Inferior parietal cortex (tissue), 1 donor: Measurements from ENCODE around the gene RCAN3.
"Not testable (repeated sequence)": the region's sequence is repeated elsewhere in the genome, so short reads cannot be mapped to it uniquely, and the experiment has no call there.

Source experiments
- DNase-seq: peaks from one replicate; pipeline ENCODE4 v3.0.0-alpha.2; 2016; ENCODE audit errors: extremely low spot score

RCAN3 gene

DNA sequence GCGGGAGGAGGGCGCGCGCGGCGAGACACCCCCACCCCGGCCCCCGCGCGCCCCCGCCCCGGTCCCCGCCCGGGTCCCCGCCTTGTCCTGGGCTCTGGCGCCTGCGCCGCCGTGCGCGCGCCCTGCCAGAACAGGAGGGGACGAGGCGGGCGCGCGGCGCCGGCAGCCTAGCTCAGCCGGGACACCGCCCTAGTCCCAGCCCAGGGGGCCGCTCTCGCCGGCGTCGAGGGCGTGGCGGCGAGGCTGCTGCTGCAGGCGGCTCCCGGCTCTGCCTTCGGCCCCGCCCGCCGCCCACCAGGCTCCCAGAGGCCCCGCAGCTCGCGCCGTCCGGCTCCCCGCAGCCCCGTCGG is at the start of gene RCAN3:
RCAN3 (plus strand) TSS at position 128 of the 350 bp plus-strand sequence. CDS start 11,537 bp downstream, outside the sequence.
- peak; percentile 63 for DNase-seq

- DNase-seq = no peak
Measured at GRCh38 chr1:24452922-24453485, 49.6 kb upstream of the RCAN3 start.

DNA sequence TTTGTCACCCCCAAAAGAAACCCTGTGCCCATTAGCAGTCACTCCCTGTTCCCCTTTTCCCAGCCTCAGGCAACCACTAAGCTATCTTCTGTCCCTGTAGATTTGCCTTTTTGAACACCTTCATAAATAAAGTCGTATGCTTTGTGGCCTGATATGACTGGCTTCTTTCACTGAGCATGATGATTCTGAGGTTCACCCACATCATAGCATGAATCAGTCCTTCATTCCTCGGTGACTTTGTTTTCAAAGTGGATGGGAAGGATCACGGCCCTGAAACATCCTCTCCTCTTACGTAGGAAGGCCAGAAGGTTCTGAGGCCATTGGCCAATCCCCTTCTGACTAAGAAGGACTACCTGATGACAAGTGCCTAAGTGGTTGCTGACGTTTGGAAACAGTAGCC is 48.0 kb upstream of the RCAN3 start:
- DNase-seq = no peak

GRCh38 chr1:24455272-24455671 is 47.4 kb upstream of the RCAN3 start:
- DNase-seq = no peak

GRCh38 chr1:24457866-24458265 is 44.8 kb upstream of the RCAN3 start:
- no peak for DNase-seq

DNA sequence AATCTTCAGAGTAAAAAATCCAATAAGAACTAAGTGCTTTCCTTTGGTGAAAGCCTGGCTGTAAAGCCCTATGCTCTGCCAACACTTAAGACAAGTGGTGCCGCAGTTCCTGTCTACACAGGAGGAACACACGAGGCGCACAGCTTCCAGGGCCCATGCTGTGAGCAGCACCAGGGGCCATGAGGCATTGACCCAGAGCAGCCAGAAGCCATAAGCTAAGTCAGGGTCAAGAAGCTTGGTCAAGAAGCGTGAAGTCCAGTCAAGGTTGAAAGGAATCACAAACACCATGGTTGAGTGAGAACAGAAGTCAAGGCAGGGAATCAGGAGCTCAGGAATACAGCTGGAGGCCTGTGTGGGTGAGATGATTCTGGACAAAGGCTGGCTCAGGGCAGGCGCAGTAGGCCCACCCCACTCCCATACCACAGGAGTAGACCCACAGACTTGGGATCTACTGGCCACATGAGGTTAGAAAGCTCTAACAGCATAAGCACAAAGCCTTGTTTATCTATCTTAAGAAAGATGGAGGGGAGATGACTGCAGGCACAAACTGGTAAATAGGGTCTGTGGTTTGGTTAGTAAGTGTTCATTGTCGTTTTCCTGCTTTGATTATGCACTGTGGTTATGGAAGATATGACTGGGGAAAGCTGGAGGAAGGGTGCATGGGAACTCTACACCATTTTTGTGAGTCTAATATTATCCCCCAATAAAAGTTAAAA is 42.9 kb upstream of the RCAN3 start:
- no peak for DNase-seq

DNA sequence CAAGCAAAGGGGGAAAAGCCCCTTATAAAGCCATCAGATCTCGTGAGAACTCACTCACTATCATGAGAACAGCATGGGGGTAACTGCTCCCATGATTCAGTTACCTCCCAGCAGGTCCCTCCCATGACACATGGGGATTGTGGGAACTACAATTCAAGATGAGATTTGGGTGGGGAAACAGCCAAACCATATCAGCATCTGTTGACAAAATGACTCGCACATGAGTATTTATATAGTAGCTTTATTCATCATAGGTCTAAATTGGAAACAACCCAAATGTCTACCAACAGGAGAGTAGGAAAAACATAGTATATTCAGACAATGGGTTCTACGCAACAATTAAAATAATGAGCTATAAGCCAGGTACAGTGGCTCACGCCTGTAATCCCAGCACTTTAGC is 40.5 kb upstream of the RCAN3 start:
- DNase-seq = not testable (repeated sequence)

DNA sequence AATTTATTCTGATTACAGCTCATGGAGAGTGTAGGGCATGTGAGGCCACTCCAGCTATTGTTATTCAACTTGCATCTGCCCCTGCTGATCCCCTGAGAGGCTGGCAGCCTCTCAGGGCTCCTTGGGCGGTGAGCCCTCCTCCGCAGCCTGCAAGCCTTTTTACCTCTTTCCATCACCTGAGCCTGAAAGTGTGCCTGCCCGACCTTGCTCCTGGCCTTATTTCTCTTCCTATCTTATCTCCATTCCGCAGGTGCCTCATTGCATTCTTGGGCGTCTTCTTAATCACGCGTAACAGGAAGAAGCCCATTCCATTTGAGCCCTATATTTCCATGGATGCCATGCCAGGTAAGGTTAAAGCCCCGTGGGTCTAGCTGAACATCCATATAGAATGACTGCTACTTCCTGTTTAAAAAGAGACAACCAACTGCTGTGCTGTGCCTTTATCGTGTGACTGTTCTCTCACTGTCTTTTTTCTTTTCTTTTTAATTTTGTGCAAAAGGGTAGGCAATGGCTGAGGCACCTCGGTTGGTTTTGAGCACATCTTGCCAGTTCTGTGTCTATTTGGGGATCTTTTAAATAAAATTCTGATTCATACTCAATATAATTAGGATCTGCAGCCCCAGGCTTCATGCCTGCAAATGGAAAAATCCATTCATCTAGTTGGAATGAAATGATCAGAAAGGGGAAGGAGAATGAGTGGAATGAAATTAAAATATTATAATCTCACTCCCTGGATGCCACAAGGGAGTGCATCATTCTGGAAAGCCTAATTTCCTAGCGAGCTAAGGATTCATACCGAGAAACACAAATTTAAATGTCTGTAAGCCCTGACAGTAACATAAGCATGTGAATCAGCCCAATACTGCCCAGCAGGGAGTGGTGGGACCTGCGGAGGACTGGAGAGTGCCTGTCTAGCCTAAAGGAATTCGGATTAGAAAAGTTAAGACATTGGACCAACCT is 38.6 kb upstream of the RCAN3 start:
- DNase-seq = peak; percentile 26

- no peak for DNase-seq
Measured at GRCh38 chr1:24465099-24465498, 37.5 kb upstream of the RCAN3 start.

DNA sequence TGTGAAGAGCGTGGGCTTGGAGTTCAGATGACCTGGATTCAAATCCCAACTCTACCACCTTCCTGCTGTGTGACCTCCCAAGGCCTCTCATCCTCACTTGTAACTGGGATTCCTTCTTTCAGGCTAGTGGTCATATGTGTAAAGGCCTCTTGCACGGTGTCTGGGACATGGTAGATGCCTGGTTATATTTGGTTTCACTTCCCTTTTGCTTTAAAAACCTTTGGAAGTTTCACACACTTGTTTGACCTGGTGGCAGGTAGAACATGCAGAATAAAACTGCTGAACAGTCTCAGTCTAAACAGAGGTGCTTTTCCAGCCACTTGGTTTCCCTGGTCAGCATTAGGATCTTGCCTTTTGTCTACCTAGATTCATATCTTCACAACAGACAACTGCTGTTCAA is 37.0 kb upstream of the RCAN3 start:
- no peak for DNase-seq

DNA sequence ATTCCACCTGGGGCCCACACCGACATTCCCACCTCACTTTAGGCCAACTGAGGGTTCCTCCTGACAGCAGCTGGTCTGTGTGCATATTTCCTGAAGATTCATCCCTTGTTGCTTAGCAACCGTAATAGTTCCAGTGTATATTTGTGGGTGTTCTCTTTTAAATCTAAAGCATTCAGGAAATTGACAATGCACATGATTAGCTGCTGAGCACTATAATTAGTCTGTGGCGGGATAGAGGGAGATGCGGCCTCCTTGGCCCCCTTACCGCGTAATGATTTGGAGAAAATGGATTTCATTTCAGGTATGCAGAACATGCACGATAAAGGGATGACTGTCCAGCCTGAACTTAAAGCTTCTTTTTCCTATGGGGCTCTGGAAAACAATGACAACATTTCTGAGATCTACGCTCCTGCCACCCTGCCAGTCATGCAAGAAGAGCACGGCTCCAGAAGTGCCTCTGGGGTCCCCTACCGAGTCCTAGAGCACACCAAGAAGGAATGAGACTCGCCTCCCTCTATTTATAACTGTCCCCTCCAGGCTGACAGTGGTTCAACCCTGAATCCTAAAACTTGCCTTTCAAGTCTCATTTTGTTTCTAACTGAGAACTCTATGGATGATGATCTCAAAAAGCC is 33.8 kb upstream of the RCAN3 start:
- DNase-seq = peak; percentile 31

GRCh38 chr1:24470592-24470991 is 32.0 kb upstream of the RCAN3 start:
- no peak for DNase-seq

- DNase-seq = no peak
Measured at GRCh38 chr1:24472527-24473251, 29.9 kb upstream of the RCAN3 start.

DNA sequence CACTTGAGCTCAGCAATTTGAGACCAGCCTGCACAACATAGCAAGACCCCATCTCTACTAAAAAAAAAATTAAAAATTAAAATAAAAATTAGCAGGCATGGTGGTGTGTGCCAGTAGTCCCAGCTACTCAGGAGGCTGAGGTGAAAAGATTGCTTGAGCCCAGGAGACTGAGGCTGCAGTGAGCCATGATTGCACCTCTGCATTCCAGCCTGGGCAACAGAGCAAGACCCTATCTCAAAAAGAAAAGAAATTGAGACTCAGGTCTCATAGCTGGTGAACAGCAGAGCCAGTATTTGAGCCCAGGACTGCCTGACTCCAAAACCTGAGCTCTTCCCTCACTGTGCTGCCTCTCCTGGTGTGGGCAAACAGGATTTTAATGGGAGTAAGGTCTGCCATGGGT is 28.4 kb upstream of the RCAN3 start:
- DNase-seq = no peak

- DNase-seq = no peak
Measured at GRCh38 chr1:24475700-24476099, 26.9 kb upstream of the RCAN3 start.

GRCh38 chr1:24476571-24476970 is 26.1 kb upstream of the RCAN3 start:
- DNase-seq = no peak

DNA sequence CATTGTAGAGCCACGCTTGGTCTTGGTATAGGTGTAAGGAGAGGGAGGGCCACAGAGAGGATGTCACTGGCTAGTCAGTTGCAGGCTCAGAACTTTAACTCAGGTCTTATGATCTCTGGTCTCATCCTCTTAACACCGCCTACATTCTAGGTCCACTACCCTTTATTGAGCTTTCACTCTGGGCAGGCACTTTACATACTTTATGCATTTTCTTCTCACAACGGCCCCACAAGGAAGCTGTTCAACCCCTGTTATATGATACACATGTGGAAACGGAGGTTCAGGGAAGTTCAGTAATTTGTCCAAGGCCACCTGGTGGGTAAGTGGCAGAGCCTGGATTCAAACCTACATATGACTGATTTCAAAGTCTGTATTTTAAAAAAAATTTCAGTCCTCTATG is 25.3 kb upstream of the RCAN3 start:
- DNase-seq = no peak

DNA sequence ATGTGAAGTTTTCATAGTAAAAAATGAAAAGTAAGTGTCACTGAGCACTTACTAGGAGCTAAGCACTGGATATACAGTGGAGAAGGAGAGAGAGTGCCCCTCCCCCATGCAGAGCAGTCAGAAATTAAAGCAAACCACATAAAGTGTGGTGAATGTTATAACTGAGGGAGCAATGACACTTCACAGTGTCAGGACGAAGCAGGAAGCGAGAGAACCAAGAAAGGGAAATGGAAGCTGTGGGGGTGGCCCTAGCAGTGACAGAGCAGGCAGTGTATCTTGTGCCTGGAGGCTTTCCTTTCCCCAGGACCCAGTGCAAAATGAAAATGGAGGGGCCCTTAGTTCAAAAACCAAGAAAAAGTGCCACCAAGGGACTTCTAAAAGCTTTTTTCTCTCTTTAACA is 21.5 kb upstream of the RCAN3 start:
- DNase-seq = no peak

GRCh38 chr1:24481843-24482610 is 20.6 kb upstream of the RCAN3 start:
- no peak for DNase-seq

GRCh38 chr1:24483441-24483840 is 19.2 kb upstream of the RCAN3 start:
- no peak for DNase-seq

DNA sequence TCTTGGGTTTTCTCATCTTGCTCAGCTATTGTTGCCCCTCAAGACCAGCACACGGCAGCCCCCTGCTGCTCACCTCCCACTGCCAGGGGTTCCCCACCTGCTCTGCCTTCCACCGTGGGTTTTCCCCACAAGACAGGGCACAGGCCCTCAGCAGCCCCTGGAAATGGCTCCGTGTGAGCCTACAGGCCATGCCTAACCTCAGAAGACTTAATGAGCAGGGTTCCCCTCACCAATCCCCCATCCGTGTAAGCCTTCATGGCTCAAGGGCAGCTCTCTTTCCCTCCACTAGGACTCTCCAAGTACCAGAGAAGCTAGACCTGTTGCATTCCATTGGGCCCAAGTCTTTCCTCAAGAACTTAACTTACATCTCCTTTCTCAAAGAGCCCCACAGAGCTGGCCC is 18.4 kb upstream of the RCAN3 start:
- no peak for DNase-seq
